Iris pigment epithelial cell (primary cell): ENCODE data around the gene UBE2F.
"Not testable (repeated sequence)": the region's sequence is repeated elsewhere in the genome, so short reads cannot be mapped to it uniquely, and the experiment has no call there.

Experiments used
- DNase-seq: peaks from one replicate; pipeline ENCODE4 v3.0.0-alpha.2; 2011; ENCODE audit warnings: low read depth

The UBE2F gene

GRCh38 chr2:237944302-237944701 is 22.5 kb upstream of the UBE2F start:
- no peak for DNase-seq

GRCh38 chr2:237946423-237946822 is 20.4 kb upstream of the UBE2F start:
- DNase-seq: no peak

- DNase-seq: not testable (repeated sequence)
Measured at GRCh38 chr2:237951354-237951753, 15.5 kb upstream of the UBE2F start.

- DNase-seq: no peak
Measured at GRCh38 chr2:237951878-237952277, 14.9 kb upstream of the UBE2F start.

GRCh38 chr2:237952851-237953250 is 14.0 kb upstream of the UBE2F start:
- no peak for DNase-seq

- no peak for DNase-seq
Measured at GRCh38 chr2:237955640-237956401, 11.0 kb upstream of the UBE2F start.

- no peak for DNase-seq
Measured at GRCh38 chr2:237956402-237956736, 10.4 kb upstream of the UBE2F start.

GRCh38 chr2:237961637-237962036 is 5.2 kb upstream of the UBE2F start:
- no peak for DNase-seq

- no peak for DNase-seq
Measured at GRCh38 chr2:237962432-237963084, 4.3 kb upstream of the UBE2F start.

- DNase-seq: not testable (repeated sequence)
Measured at GRCh38 chr2:237963490-237963991, 3.3 kb upstream of the UBE2F start.

- DNase-seq: no peak
Measured at GRCh38 chr2:237964194-237964577, 2.6 kb upstream of the UBE2F start.

- peak; percentile 63 for DNase-seq
Measured at GRCh38 chr2:237964578-237965404, 2.0 kb upstream of the UBE2F start.

GRCh38 chr2:237965844-237966243 is 970 bp upstream of the UBE2F start:
- not testable (repeated sequence) for DNase-seq

- DNase-seq: no peak
Measured at GRCh38 chr2:237966250-237966564, 607 bp upstream of the UBE2F start.

GRCh38 chr2:237967463-237967951 is 693 bp downstream of the UBE2F start:
- DNase-seq: peak; percentile 7

- DNase-seq: peak; percentile 78
Measured at GRCh38 chr2:237968048-237968862, 1.4 kb downstream of the UBE2F start.

- DNase-seq: no peak
Measured at GRCh38 chr2:237971661-237972060, 4.8 kb downstream of the UBE2F start.

GRCh38 chr2:237972211-237972610 is 5.4 kb downstream of the UBE2F start:
- DNase-seq: no peak

GRCh38 chr2:237972936-237973335 is 6.1 kb downstream of the UBE2F start:
- no peak for DNase-seq

GRCh38 chr2:237977380-237977779 is 10.6 kb downstream of the UBE2F start:
- DNase-seq: no peak

GRCh38 chr2:237978058-237978712 is 11.4 kb downstream of the UBE2F start:
- no peak for DNase-seq
